Measurements from ENCODE around the gene BTG4.
A peak's percentile ranks its signal among the peaks of the same experiment; 100 is the strongest.

The BTG4 gene

DNA sequence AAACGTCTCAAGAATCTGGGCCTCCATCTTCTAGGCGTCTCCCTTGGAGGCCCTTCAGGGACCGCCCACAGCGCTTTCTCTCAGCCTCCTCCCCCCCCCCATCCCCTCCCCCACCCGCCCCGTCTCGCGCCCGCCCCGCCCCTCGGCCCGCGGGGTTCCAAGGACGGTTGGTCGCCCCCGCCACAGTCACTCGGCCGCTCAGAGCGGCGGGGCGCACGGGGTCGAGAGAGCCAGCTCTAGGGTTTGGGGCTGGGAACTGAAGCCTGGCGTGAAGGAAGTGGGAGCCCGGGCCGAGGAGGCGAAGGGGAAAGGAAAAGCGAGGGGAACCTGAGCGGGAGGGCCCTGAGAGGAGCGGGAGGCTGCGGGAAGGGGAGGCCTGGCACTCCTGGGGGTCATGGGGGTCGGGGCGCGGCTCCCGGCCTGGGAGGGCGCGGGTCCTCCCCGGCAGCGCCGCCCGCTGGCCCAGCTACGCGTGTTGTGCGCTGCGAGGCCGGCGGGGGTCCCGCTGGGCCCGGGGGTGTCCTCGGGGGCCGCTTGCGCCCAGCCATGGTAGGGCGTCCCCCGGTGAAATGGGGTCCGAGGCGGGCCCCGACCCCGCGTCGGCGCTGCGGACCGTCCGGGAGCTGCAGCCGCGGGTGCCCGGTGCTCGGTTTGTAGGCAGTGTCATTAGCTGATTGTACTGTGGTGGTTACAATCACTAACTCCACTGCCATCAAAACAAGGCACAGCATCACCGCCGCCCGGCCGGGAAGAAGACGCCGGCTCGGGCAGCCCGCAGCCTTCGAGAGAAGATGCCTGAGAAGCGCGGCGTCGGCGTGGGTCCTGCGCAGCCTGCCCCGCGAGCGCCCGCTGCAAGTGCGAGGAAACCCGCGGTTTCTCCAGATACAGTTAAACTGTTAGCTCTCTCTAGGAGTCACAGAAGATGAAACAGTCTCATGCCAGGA, at the start of gene BTG4:
TSS of gene BTG4 (minus strand) at position 91 of the 944 bp plus-strand sequence. CDS start 13,610 bp downstream, outside the sequence.
- DNase-seq (ENCODE audit: low read depth) = no peak

DNA sequence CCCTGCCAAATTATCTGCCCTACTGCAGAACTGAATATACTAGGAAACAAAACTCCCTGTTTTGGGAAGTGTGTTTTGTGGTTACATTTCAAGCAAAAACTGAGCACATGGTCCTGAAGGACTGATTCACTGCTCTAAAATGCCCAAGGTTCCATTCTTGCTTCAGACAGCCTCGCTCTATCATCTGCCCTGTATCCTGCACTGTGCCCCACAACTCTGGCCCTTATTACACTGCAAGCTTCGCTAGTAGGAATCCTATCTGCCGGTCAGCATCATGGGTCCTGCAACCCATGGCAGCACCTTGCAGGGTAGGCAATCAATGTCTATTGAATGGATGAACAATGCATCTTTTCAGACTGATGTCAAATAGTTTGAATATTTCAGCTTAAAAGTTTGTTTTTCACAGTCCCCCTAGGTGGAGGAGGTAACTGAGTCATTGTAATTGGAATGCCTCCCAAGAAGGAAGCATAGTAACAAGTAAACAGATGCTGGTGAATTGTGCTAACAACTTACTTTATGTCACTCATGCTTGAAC, 49.7 kb upstream of the BTG4 start:
- peak; percentile 76 for DNase-seq (ENCODE audit: low read depth)

DNA sequence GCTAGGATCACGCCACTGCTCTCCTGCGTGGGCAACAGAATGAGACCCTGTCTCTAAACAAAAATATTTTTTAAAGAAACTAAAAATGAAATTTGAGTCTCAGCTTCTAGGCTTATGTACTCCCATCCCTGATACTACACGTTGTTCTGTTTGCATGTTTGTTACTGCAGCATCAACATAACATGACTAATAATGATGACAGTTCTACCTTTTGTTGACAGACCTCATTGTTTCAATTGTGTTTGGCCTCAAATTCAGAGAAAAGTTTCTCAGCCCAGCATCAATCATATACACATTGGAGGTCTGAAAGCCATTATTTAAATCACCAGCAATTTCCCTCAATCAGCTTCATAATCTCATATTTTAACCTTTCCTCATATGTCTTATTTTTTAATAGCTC, 49.1 kb upstream of the BTG4 start:
- no peak for DNase-seq (ENCODE audit: low read depth)

DNA sequence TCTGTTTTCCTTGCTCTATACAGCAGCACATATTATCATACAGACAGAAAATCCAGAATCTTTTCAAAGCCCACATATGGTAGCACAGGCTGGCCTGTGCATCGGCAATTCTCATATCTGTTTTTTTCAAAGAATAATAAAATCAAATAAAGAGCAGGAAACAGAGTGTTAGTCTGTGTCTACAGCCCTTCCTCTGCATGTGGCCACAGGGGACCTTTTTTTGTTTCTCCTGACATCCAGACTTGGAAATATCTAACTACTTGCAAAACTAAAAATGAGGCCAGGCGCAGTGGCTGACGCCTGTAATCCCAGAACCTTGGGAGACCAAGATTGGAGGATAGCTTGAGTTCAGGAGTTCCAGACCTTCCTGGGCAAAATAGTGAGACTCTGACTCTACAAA, 48.6 kb upstream of the BTG4 start:
- no peak for DNase-seq (ENCODE audit: low read depth)

DNA sequence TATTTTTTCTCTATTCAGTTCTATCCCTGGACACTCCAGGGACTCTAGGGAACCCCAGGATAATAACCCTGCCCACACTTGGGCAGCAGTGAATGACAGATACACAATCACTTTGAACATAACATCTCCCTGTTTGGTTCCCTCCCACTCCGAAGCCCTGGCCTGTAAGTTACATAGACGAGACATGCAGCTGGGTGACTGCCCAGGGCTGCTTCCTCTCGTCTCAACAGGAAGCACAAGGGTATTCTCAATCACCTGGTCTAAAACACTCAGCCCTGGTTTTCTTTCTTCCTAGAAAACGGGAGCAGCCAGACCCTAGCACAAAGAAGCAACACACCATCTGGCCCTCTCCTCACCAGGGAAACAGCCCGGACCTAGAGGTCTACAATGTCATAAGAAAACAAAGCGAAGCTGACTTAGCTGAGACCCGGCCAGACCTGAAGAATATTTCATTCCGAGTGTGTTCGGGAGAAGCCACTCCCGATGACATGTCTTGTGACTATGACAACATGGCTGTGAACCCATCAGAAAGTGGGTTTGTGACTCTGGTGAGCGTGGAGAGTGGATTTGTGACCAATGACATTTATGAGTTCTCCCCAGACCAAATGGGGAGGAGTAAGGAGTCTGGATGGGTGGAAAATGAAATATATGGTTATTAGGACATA, 47.7 kb upstream of the BTG4 start:
- no peak for DNase-seq (ENCODE audit: low read depth)

DNA sequence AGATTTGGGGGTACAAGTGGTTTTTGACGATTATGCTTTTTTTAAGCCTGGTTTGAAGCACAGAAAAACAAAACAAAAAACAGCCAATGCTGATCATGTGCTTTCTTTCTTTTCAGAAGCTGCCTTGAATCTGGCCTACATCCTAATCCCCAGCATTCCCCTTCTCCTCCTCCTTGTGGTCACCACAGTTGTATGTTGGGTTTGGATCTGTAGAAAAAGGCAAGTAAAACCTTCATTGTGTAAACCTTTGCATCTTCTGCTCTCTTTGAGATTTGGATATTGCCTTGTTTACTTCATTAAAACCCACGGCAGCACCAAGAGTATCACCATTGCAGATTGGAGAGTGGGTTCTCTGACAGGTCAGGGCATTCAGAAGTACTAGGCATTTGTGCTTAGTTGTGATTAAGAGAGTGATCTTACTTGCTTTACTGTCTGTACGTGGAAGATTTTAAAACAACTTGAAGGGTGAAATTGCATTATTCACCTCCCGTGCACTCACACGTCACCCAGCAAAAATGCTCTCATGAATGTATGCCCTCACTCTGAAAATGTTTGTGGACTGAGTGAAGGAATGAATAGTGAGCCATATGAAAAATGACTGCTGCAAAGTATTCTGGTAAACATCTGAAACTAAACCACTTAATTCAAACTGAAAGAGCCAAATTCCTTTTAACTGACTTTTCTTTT, 45.4 kb upstream of the BTG4 start:
- peak; percentile 99 for DNase-seq (ENCODE audit: low read depth)

DNA sequence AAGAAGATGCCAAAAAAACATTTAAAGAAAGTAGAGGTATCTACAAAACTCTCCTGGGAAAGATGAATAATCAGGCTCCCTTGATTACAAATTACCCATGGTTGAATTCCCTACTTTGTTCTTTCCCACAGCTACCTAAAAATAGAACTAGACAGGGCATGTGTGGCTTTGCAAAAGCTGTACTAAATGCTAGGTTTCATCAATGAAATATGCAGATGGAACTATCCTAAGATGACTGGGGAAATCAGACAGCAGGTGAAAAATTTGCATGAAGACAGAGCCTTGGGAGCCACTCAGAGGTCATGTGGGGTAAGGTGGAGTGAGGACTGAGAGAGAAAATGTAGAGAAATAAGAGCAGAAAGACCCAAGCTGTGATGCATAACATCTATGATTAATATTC, 43.1 kb upstream of the BTG4 start:
- peak; percentile 69 for DNase-seq (ENCODE audit: low read depth)

DNA sequence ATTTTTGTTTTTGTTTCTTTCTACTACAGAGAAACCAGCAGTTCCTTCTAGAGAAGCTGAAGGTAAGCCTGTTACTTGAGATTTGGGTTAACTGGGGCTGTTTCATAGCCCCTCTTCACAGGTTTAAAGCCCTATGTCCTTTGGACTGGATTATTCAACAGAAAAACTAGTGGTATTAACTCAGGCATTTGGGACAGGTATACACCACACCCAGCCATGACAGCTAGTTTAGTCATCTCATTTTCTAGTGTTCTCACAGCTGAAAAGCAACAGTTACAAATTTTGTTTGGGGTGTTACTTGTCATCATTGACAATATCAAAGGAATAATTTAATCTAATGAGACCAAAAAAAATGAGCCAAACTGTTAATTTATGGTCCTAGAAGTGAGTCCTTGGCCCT, 42.3 kb upstream of the BTG4 start:
- no peak for DNase-seq (ENCODE audit: low read depth)

DNA sequence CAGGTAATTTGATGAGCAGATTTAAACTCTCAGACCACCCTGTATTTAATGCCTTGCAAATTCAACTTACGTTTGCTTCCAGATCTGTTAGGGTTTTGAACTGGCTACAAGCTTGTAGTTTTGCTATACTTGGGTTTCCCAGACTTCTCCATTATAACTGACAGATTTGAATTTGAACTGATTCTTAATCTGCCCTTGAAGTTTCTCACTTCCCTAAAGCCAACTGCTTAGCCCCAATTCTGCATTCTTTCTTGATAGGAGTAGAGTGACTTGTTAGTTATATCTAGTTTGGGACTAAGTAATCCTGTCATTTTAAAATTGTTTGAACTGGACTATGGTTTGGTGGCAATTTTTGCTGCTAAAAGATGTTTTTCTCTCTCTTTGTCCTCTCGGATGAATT, 38.1 kb upstream of the BTG4 start:
- DNase-seq (ENCODE audit: low read depth) = no peak

DNA sequence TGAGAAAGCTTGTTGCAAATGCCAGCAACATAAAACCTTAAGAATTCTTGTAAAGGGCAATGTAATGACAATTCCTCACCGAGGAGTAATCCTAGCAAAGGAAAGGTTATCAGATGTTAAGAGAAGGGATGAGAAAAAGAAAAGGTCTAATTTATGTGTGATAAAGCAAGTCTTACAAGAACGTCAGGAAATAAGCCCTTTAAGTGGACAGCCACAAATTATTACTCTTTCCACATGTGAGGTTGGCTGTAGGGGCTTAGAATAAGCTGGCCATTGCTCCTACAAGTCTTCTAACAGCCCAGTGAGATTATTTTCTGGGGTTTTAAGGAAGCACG, 37.6 kb upstream of the BTG4 start:
- DNase-seq (ENCODE audit: low read depth) = no peak

DNA sequence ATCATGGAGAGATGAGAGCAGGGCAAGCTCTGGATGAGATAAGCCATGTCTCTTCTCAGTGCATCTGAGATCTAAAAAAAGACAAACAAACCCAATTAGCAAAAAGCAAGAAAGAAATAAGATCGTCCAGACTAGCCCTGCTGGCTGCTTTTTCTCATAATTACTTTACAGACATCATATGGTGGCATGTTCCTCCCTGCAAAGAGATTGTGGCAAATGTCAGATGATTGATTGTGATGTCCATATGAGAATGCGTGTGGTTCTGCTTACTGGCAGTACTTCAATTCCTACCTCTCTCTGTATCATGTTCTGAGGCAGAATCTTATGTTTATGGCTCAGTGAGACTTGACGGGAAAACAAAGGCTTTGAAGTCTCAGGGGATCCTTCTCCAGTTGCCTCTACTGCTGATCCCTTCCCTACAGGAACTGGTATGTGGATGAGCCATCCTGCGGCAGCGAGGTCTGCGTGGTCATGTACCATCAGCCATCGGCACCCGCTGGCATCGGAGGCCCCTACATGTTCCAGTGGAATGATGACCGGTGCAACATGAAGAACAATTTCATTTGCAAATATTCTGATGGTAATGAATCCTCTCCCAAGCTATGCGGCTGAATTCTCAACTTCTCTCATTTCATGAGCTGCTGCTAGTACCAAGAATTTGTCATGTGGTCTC, 37.1 kb upstream of the BTG4 start:
- no peak for DNase-seq (ENCODE audit: low read depth)

DNA sequence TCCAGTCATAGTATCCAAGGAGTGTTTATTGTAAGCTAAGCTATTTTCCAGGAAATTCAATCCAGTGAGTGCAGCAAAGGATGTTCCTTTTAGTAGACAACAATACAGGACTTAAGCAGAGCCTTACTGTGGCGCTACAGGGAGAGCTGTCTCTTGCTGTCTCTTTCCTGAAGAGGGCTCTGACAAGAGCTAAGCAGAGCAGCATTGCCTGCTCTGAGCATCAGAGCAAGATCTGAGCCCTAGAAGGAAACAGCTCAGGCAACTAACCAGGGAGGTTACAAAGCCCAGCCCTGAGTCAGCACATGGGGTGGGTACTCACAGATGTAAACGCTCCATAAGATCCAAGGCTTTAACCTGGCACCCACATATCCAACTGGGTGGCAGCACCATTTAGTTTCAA, 36.3 kb upstream of the BTG4 start:
- DNase-seq (ENCODE audit: low read depth) = no peak

DNA sequence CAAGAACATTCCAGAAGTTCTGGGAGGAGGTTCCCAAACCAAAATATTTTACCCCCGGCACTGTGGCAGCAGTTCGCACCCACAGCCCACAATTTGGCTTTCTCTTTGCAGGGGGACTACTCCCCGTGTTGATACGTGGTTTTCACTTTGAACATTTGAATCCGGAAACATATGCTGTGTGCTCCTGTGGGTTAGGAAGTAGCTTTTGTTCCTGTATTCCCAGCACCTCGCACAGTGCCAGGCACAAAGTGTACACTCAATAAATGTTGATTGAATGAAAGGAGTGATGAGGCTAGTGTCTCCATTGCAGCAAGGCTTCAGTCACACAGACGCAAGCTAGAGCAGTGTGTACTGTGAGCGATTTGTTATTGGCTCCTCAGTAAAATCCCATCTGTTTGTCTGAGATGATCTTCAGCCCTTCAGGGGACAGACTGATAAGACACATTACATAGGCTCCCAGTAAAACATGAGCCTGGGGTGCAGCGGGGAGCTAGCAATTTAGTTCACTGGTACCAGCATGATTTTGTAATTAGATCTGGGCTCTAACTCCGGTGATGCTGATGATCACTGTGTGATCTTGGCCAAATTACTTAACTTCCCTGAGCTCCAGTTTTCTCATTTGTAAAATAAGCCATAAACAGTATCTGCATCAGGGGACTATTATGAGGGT, 30.6 kb upstream of the BTG4 start:
- DNase-seq (ENCODE audit: low read depth) = no peak

DNA sequence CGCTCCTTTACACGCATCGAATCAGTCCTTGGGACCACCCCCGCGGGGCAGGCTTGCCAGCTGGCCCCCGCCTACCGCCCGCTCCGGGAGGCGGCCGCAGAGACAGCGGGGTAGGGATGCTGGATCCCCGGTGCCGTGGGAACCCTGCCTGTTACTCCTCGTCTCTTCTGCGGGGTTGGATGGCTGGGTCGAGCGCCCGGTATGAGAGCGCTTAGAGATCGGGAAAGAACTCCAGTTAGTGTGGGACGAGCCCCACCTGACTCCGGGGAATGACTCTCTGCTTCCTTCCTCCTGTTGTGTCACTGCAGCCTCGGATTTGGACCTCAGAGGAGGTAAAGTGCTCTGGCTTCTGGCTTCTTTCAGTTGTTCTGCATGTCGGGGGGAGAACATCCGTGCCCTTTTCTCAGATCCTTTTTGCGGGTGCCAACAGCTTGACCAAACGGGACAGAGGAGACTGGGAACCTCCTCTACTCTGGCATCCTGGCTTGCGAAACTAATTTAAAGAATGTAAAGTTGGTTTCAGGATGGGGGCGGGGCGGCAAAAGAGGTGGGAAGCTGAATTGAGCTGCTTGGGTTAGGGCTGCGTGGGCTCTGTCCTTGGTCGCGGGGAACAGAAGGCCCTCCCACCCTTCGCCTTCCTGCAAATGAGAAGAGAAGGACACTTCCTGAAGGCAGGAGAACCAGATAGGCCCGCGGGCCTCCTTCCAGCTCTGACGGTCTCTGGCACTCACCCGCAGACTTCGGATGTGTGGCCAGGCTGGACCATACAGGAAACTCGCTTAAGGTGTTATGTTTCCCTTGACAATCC, 29.3 kb upstream of the BTG4 start:
- DNase-seq (ENCODE audit: low read depth) = peak; percentile 59

DNA sequence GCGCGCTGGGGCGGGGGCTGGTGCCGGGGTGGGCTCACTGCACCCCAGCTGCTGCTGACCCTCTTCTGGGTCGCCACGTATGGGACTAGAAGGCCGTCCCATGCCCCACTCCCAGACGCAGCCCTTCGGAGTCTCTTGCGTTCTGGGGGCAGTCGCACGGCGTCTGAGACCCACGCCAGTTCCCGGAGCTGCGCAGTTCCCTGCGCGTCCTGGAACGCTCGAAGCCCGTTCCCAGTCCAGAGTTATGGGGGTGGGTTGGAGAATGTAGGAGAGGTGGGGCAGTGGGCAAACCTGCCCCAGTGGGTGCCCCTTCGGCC, 28.7 kb upstream of the BTG4 start:
- DNase-seq (ENCODE audit: low read depth) = no peak

DNA sequence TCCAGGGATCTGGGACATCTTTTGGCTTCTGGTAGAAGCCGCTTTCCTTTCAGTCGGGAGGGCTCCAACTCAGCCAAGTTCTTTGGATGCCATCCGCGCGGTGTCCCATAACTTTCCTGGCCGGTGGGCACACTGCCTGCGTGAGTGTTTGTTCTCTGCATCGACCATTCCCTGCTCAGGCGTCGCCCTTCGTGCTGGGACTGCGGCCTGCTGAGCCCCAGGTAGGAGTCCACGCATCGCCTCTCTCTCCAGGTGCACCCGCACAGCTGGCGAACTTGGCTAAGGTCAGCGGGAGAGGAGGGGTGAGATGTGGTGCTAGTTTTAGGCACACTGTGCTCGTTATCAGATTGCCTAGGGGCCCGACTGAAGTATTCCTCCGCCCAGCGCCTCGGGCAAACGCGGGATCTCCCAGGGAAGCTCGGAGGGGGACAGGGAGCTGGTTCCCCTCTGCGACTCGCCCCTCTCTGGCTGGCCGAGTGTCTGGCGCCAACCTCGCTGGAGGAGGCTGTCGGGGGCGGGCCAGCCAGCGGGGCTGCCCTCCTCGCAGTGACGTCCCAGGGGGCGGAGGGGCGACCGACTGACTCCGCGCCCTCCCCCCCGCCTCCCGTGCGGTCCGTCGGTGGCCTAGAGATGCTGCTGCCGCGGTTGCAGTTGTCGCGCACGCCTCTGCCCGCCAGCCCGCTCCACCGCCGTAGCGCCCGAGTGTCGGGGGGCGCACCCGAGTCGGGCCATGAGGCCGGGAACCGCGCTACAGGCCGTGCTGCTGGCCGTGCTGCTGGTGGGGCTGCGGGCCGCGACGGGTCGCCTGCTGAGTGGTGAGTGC, 28.1 kb upstream of the BTG4 start, which contains the start of gene LAYN:
TSS of gene LAYN (plus strand) at position 607 of the 823 bp plus-strand sequence. CDS start at position 731, 124 bp downstream.
- no peak for DNase-seq (ENCODE audit: low read depth)

DNA sequence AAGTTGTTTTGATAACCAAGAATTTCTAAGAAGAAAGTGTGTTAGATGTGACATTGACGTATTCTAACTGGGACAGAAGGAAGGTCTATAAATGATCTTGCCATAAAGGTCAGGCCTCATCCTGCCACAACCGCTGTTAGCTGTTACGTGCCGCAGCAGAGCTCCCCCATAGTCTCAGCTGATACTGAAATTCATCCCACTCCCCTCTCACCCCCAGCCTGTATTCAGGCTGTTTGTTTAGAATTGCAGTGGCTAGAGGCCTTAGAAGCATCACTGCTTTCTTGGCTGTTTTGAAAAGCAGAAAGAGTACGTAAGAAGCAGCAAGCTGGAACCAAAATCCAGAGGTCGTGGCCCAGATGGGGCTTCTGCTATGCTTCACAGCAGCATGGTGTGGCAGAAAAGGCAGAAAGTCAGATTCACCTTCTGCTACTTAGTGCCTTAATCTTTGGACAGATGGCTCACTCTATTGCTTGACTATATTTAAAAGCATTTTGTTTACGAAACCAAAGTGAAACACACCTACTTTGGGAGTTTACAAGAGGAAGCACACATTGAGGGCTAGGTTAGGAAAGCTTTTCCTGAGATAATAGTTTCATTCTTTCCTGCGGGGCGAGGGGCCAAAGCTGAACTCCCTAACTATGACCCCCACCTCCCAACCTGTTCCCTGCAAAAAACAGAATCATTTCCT, 27.4 kb upstream of the BTG4 start:
- DNase-seq (ENCODE audit: low read depth) = no peak

DNA sequence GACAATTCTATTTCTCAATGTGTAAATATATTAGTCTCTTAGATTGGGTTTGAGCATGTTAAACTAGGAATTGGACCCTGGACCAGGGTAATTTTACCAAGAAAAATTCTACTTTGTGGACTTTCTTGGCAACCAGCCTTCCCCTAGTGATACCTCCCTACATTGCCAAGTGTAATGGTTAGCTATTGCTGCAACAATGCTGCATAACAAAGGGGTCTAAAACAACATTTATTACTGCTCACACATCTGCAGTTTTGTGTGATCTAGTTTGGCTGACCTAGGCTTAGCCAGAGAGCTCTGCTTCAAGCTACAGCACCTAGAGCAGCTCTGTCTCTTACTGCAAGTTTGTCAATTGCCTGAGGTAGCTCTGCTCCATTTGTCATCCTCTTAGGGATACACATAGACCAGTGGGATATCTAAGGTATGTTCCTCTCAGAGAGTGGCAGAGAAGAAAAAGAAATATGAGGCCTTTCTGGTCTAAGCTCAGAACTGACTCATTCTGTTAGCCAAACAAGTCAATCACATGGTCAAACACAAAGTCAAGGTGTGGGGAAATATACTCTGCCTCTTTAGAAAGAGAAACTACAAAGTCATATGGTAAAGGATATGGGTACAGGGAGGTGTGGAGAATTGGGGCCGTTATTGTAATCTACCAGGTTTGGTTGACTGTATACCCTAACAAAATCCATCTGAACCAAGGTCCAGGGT, 26.4 kb upstream of the BTG4 start:
- DNase-seq (ENCODE audit: low read depth) = no peak

All from GM04503 (cell line).